DND-41 (cell line): ENCODE data around the gene GLS.

Experiments
- CTCF ChIP-seq: IDR thresholded peaks from 2 replicates; pipeline ENCODE4 v1.5.1; 2012; ENCODE audit warnings: borderline replicate concordance, low read length, moderate library complexity, mild to moderate bottlenecking; ENCODE audit not compliant: poor library complexity, severe bottlenecking; ENCODE audit errors: extremely low read depth
- EZH2 ChIP-seq: IDR thresholded peaks from 3 replicates; pipeline ENCODE4 v1.6.1; 2012; ENCODE audit warnings: borderline replicate concordance, low read depth, mild to moderate bottlenecking, moderate library complexity, low read length, inconsistent platforms; ENCODE audit not compliant: severe bottlenecking

GRCh38 chr2:191009541-191010374 is 129.1 kb downstream of the GLS start:
- TF ChIP-seq CTCF (no peak), EZH2 (no peak)
